HG02610 (cell line): ENCODE data around the gene RNASE4.

ENCODE experiments used
- ATAC-seq: cut with Tn5 transposase; IDR thresholded peaks from one replicate; pipeline ENCODE4 v1.9.1; 2021; ENCODE audit warnings: mild to moderate bottlenecking, moderate library complexity; ENCODE audit not compliant: unreplicated experiment

Gene RNASE4

GRCh38 chr14:20671597-20672283 is 12.6 kb upstream of the RNASE4 start:
- peak; percentile 39 for ATAC-seq

DNA sequence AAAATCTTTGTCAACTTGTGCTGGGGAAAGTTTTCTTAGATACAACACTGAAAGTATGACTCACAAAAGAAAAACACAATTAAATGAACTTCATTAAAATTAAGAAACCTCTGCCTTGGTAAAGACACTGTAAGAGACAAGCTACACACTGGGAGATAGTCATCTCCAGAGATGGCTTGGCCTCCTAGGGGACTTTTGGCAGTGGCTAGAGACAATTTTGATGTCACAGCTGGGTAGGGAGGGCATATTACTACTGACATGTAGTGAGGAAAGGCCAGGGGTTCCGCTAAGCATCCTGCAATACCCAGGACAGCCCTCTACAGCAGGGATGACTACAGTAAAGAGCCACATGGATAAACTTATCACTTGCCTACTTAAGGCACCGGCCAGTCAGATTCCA is 8.7 kb upstream of the RNASE4 start:
- ATAC-seq: peak; percentile 76

- peak; percentile 3 for ATAC-seq
Observed at GRCh38 chr14:20676072-20676471, 8.3 kb upstream of the RNASE4 start.

DNA sequence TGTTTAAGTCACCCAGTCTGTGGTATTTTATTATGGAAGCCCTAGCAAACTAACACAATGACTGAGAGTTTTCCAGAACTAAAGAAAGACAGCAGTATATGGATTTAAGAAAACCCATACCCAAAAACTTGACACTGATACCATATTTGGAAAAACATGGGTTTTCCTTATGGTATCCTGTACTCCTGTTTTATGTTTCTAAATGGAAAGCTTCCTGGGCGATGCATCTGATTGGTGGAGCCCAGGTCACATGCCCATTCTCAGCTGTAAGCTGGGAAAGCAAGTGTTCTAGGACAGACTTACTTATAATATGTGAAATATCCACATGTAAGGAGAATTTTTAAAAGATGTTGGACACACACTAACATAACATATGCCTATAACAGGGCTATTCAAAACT is 4.5 kb upstream of the RNASE4 start:
- ATAC-seq: no peak

GRCh38 chr14:20680363-20680762 is 4.0 kb upstream of the RNASE4 start:
- no peak for ATAC-seq

- peak; percentile 29 for ATAC-seq
Observed at GRCh38 chr14:20680843-20681347, 3.5 kb upstream of the RNASE4 start.

DNA sequence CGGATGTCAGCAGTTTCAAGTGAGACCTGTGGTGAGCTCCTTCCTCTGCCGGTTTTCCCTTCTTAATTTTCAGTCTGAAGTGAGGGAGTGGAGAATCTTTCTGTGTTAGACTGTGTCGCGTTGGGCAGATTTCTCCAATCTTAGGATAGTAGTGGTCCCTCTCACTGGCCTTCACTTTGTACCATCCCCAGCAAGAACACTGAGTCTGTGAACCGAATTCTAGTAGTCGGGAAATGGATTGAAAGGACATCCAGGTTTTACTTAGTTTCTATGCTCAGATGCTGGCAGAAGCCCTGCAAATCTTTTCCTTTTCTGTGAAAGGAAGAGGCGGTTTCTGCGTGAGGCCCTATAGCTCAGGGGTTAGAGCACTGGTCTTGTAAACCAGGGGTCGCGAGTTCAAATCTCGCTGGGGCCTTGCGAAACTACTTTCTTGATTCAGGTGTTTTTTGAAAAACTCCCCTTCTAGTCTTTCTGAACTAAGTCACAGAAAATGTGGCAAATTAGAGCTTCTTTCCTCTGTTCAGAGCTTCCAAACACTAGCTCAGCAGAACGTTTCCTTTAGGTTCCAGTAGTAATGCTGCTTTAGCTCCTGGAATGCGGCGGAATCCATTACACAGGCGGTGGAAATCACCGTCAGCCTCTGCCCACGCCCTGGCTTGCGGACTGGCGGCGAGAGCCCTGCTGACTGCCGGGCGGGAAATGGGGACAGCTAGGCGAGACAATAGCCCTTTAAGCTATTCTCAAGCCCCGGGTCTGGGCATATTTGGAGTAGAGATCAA is 2.8 kb upstream of the RNASE4 start:
- ATAC-seq: peak; percentile 26

- no peak for ATAC-seq
Observed at GRCh38 chr14:20682127-20682434, 2.3 kb upstream of the RNASE4 start.

DNA sequence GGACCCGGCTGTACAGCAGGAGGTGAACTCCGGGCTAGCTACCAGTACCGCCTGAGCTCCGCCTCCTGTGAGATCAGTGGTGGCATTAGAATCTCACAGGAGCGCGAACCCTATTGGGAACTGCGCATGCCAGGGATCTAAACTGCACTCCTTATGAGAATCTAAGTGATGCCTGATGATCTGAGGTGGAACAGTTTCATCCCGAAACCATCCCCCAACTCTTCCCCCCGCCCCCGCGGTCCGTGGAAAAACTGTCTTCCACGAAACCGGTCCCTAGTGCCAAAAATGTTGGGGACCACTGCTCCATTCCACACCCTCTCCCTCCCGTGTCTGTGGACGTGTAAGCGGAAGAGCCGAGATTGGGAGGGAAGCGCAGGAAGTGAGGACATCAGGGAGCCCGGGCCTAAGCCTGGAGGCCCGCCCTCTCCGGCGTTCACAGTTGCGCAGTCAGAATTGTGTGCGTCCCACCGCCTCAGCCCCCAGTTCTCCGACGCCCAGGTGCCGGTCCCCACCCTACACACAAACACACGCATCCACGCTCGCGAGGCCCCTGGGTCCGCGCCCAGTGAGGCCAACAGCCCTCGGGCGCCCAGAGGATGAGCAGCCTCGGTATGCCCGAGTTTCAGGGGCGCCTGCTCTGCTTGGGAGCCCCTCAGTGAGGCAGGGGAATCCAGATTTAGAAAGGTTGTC is 1.8 kb upstream of the RNASE4 start:
- peak; percentile 54 for ATAC-seq

GRCh38 chr14:20683125-20683890 is 1.1 kb upstream of the RNASE4 start:
- peak; percentile 33 for ATAC-seq

DNA sequence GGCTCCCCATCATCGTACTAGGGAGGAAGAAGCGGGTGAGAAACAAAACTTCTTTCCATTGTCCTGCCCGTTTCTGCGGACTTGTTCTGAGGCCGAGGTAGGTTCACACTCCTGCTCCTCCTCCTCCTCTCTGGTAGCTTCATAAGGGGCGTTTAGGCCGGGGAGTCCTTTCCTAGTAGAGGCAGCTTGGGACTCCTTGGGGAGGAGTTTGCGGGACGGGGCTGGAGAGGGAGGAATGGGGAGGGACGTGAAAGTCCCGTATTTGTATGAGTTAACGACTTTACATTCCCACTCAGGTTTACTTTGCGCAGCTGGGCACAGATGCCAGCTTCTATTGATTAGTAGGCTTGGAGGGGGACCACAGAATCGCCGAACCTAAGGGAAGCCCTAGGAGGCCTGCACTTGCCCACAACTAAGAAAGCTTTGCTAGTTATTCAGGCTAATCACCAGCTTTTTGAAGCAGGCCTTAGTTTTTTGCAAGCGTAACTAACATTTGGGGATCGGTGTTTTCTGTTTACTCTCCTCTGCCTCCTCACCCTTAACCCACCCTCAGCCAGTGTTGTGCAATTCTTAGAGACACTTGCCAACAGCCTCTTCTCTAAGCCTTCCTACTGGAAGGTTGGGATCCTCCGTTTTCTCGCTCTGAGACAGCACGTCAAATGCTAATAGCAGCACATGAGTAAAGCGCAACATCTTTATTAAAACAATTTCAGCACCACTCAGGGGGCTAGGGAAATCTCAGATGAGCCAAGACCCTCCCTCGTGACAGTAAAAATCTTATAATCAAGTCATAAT is 499 bp downstream of the RNASE4 start:
- ATAC-seq: no peak

- no peak for ATAC-seq
Observed at GRCh38 chr14:20686386-20687143, 2.2 kb downstream of the RNASE4 start.

DNA sequence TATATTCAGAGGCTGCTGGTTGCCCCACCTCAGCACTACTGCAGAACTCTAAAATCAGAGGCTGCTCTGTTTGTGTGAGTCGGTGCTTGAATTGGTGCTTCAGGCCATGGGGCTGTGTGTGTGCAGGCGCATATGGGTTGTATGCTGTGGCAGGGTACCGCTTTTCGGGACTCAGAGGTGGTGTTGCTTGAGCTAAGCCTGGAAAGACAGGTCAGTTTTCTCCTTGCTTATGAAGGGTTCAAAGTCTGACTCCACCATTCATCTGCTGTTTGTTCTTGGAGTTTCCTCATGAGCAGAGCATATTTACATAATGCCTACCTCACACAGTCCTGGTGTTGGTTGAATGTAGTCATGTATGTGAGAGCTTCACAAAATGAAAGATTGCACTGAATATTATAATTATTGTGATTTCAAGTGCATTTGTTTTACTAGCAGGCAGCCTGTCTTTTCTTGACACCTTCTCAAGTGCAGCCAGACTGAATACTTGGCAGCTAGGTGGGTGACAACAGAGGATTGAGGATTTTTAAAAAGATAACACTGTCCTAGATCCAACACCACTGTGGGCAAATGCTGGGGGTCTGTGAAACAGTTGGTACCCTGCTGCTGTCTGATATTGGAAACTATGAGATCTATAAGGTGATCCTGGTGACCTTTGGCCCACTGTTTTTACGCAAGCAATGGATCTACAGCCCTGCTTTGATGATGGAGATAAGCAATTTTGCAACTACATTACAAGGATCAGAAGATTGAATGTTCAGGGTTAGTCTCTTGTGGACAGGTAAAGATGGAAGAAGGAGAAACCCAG is 3.2 kb downstream of the RNASE4 start:
- ATAC-seq: no peak

GRCh38 chr14:20688167-20688839 is 3.9 kb downstream of the RNASE4 start, which contains the start of gene ANG:
ANG (plus strand) TSS chr14:20688764; CDS start chr14:20693565, 4,801 bp downstream.
- no peak for ATAC-seq

DNA sequence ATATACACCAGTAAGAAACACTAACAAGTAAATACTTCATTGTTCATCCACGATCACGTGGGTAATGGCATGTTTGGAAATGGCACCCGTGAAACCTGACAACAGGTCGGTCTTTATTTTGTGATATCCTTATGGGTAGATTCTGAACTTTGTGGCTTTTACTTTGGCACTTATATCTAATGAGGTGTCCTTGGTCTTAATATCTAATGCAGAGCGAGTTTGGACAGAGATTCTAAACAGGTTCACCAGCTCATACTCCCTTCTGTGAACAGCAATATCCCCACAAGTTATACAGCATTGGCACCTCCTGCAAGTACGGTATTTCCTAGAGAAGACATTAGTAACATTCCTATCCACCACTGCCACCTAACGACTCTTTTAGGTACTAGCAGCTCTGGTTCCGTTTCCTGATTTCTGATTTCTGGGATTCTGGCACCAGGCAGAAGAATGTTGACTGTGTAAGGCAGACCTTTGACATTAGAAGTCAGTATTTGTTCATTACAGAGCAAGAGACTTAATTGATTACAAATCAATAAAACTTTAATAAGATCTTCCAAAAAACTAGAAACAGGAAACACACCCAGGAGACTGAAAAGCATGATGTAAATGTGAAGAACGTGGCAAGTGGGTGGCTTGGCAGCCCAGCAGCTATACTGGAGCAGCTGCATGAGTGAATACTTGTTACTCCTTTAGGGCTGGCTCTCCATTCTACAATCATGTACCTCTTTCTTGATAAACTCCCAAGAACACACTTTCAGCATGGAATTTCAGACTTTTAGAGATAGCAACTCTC is 6.7 kb downstream of the RNASE4 start:
- no peak for ATAC-seq

DNA sequence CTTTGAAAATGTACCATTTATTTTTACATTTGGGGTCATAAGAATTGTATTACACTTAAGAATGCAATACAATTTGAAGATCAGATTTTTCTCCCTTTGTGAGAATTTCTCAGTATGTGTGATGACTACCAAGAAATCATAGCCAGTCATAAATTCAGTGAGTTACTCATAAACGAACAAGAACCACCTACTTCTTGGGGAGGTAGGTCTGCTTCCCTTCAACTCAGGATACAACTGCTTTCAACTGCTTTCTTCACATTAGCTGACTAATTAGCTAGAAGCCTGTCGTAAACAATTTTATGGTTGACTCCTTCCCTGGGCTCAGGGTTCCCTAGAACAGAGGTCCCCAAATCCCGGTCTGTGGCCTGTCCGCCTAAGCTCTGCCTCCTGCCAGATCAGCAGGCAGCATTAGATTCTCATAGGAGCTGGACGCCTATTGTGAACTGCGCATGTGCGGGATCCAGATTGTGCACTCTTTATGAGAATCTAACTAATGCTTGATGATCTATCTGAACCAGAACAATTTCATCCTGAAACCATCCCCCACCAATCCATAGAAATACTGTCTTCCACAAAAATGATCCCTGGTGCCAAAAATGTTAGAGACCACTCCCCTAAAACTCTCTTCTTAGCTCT is 7.9 kb downstream of the RNASE4 start:
- ATAC-seq: no peak

- ATAC-seq: no peak
Observed at GRCh38 chr14:20696764-20697163, 12.4 kb downstream of the RNASE4 start.
